Mononuclear cell (primary cell): ENCODE data around the gene DLGAP4. TPM values are rescaled to one million over a fixed set of nuclear protein-coding genes. Genes with fewer than 3 reads are reported as not detected.

ENCODE experiments used
- H3K27me3 ChIP-seq: 2 replicates; pipeline ENCODE4 v1.6.0; 2011; ENCODE audit warnings: low read length, control low read depth; ENCODE audit not compliant: insufficient read depth
- H3K4me1 ChIP-seq: 2 replicates; pipeline ENCODE4 v1.5.1; 2011; ENCODE audit warnings: mild to moderate bottlenecking, low read length, control low read depth; ENCODE audit not compliant: insufficient read depth
- H3K4me3 ChIP-seq: 2 replicates; pipeline ENCODE4 v1.5.1; 2011; ENCODE audit warnings: mild to moderate bottlenecking, low read length, moderate library complexity
- H3K9me3 ChIP-seq: 2 replicates; pipeline ENCODE4 v1.5.1; 2011; ENCODE audit warnings: low read depth, mild to moderate bottlenecking, control low read depth, low read length
- total RNA-seq: library from RNA; depleted of rRNA; stranded (reverse); fragments of >200 nt; gene quantifications from one replicate; pipeline ENCODE4 v1.2.3, GENCODE V29; 2012

Gene DLGAP4
- total RNA-seq, 1 donor: 10.5 TPM

GRCh38 chr20:36297656-36298055, 8.5 kb upstream of the DLGAP4 start:
- H3K9me3 ChIP-seq: no peaks in the 10 kb centered on the region
- H3K27me3 ChIP-seq: peaks cover 3% of the 10 kb centered on the region
- no peaks in the 10 kb centered on the region for H3K4me1 ChIP-seq
- H3K4me3 ChIP-seq: no peak overlapping the region

- Histone ChIP-seq H3K27me3 (peaks cover 7% of the 10 kb centered on the region), H3K4me1 (no peaks in the 10 kb centered on the region), H3K4me3 (no peak overlapping the region), H3K9me3 (no peaks in the 10 kb centered on the region)
Observed at GRCh38 chr20:36298061-36298460, 8.1 kb upstream of the DLGAP4 start.

- H3K4me1 ChIP-seq: no peaks in the 10 kb centered on the region
- peaks cover 15% of the 10 kb centered on the region for H3K27me3 ChIP-seq
- no peak overlapping the region for H3K4me3 ChIP-seq
- no peaks in the 10 kb centered on the region for H3K9me3 ChIP-seq
Observed at GRCh38 chr20:36298795-36299339, 7.3 kb upstream of the DLGAP4 start.

- Histone ChIP-seq H3K27me3 (peaks cover 19% of the 10 kb centered on the region), H3K4me1 (no peaks in the 10 kb centered on the region), H3K9me3 (no peaks in the 10 kb centered on the region), H3K4me3 (no peak overlapping the region)
Observed at GRCh38 chr20:36299459-36299858, 6.7 kb upstream of the DLGAP4 start.

- H3K9me3 ChIP-seq: no peaks in the 10 kb centered on the region
- H3K4me3 ChIP-seq: no peak overlapping the region
- H3K4me1 ChIP-seq: peaks cover 1% of the 10 kb centered on the region
- H3K27me3 ChIP-seq: peaks cover 32% of the 10 kb centered on the region
Observed at GRCh38 chr20:36301359-36302119, 4.6 kb upstream of the DLGAP4 start.

- Histone ChIP-seq H3K27me3 (peaks cover 48% of the 10 kb centered on the region), H3K4me1 (peaks cover 8% of the 10 kb centered on the region), H3K4me3 (no peak overlapping the region), H3K9me3 (no peaks in the 10 kb centered on the region)
Observed at GRCh38 chr20:36303020-36303595, 3.0 kb upstream of the DLGAP4 start.

GRCh38 chr20:36303831-36304230, 2.3 kb upstream of the DLGAP4 start:
- no peaks in the 10 kb centered on the region for H3K9me3 ChIP-seq
- peaks cover 50% of the 10 kb centered on the region for H3K27me3 ChIP-seq
- H3K4me3 ChIP-seq: no peak overlapping the region
- H3K4me1 ChIP-seq: peaks cover 8% of the 10 kb centered on the region

- Histone ChIP-seq H3K27me3 (peaks cover 50% of the 10 kb centered on the region), H3K4me3 (no peak overlapping the region), H3K9me3 (no peaks in the 10 kb centered on the region), H3K4me1 (peaks cover 8% of the 10 kb centered on the region)
Observed at GRCh38 chr20:36304786-36305495, 1.2 kb upstream of the DLGAP4 start.

- Histone ChIP-seq H3K4me3 (no peak overlapping the region), H3K27me3 (peaks cover 50% of the 10 kb centered on the region), H3K9me3 (no peaks in the 10 kb centered on the region), H3K4me1 (peaks cover 8% of the 10 kb centered on the region)
Observed at GRCh38 chr20:36306553-36307411, 643 bp downstream of the DLGAP4 start.

- H3K4me3 ChIP-seq: no peak overlapping the region
- no peaks in the 10 kb centered on the region for H3K9me3 ChIP-seq
- H3K27me3 ChIP-seq: peaks cover 47% of the 10 kb centered on the region
- H3K4me1 ChIP-seq: peaks cover 8% of the 10 kb centered on the region
Observed at GRCh38 chr20:36307412-36308325, 1.5 kb downstream of the DLGAP4 start.

- Histone ChIP-seq H3K4me1 (peaks cover 8% of the 10 kb centered on the region), H3K27me3 (peaks cover 41% of the 10 kb centered on the region), H3K9me3 (no peaks in the 10 kb centered on the region), H3K4me3 (no peak overlapping the region)
Observed at GRCh38 chr20:36308353-36308752, 2.2 kb downstream of the DLGAP4 start.

- no peaks in the 10 kb centered on the region for H3K9me3 ChIP-seq
- H3K27me3 ChIP-seq: peaks cover 35% of the 10 kb centered on the region
- no peak overlapping the region for H3K4me3 ChIP-seq
- peaks cover 8% of the 10 kb centered on the region for H3K4me1 ChIP-seq
Observed at GRCh38 chr20:36308986-36309385, 2.8 kb downstream of the DLGAP4 start.

GRCh38 chr20:36309643-36310042, 3.5 kb downstream of the DLGAP4 start:
- Histone ChIP-seq H3K27me3 (peaks cover 29% of the 10 kb centered on the region), H3K4me3 (no peak overlapping the region), H3K4me1 (peaks cover 8% of the 10 kb centered on the region), H3K9me3 (no peaks in the 10 kb centered on the region)
